ENCODE measurements around the gene TYSND1.
"Not testable (repeated sequence)": the region's sequence is repeated elsewhere in the genome, so short reads cannot be mapped to it uniquely, and the experiment has no call there.

TYSND1 gene

GRCh38 chr10:70146489-70147258 lies at the start of gene TYSND1:
TSS of gene TYSND1 (minus strand) at chr10:70146700. CDS start at chr10:70146586, 114 bp downstream.
- DNase-seq (ENCODE audit: low read depth in 2 of 2), result peak; percentile 91 to 93

GRCh38 chr10:70193391-70193844 lies 46.9 kb upstream of the TYSND1 start:
- no peak for DNase-seq (ENCODE audit: low read depth in 2 of 2)

DNA sequence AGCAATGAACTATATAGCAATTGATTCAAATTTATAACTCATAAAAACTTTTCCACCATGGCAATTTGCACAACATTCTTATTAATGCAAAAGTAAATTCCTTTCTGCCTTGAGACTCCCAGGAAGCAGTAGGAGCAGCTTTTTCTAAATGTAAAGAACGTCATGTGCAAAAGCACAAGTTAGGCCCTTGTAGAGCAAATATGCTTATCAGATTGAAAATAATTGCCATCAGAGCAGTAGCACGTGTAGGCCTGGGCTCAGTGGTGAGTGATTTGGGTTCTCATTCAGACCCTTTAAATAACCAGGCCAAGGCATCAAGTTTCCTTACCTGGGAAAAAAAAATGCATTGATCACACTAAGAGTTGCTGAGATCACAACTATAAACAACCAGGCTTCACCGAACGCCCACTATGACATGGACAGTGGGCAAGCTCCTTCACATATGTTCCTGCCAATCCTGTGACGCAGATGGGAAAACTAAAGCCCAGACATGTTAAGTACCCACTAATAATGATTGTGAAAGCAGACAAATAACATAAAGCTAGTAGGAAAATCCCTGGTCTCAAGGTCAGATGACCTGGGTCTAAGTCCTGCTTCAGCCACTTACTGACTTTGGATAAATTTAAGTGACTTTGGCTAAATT lies 45.9 kb upstream of the TYSND1 start:
- no peak for DNase-seq (ENCODE audit: low read depth in 2 of 2)

DNA sequence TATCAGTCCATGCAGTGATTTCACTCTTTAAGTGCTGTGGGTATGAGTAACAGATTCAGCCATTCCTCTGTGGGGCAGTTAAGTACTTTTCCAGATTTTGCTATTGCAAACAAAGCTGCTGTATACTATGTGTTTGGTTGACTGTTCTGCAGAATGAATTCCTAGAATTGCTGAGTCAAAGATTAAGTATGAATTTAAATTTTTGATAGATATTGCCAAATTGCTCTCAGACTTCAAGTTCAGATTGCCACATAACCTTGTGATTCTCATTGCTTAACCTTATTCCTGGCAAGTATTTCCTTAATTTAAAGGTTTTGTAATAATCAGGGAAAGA lies 45.4 kb upstream of the TYSND1 start:
- no peak for DNase-seq (ENCODE audit: low read depth in 2 of 2)

DNA sequence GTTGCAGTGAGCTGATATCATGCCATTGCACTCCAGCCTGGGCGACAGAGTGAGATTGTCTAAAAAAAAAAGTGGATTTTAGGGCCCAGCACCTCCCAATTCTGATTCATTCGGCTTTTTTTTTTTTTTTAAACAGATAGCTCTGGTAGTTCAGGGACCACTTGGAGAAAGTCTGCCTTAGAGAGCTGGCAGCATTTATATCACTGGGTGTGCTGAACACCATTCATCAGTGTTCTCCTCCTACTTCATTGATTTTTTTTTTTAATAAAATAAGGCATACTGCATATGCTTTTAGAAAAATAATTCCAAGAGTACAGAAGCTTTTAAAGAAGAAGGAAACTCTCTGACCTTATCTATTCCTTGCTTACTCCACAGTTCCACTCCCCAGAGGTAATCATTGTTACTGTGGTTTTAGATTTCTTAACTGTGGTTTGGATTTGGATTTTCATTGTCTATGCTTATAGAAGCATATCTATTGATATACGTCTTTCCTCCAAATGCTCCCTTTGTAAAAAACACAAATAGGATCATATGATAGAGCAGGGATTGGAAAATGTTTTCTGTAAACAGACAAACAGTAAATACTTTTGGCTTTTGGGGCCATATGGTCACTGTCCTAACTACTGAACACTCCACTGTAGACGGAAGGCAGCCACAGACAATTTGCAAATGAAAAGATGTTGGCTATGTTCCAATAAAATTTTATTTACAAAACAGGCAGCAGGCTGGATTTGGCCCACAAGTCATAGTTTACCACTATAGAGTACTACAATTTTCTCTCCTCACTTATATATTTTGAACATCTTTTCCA lies 44.9 kb upstream of the TYSND1 start:
- no peak for DNase-seq (ENCODE audit: low read depth in 2 of 2)

DNA sequence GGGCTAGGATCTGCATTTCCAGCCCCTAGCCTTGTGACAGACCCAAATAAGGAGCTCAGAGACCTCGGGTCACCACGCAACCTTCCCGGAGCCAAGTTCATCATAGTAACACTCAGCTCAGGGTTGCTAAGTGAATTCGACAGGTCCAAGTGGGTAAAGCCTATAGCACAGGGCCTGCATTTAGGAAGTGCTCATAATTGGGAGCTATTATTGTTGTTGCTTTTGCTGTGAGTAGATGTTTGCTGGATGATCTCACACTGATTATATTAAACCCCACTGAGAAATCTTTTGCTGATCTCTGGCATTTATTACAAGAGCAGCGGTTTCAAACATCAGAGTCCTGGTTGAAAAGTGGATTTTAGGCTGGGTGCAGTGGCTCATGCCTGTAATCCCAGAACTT lies 44.1 kb upstream of the TYSND1 start:
- DNase-seq (ENCODE audit: low read depth in 2 of 2), result no peak

- DNase-seq (ENCODE audit: low read depth in 2 of 2), result no peak
Measured at GRCh38 chr10:70190102-70190501, 43.6 kb upstream of the TYSND1 start.

- no peak for DNase-seq (ENCODE audit: low read depth in 2 of 2)
Measured at GRCh38 chr10:70188768-70189167, 42.3 kb upstream of the TYSND1 start.

DNA sequence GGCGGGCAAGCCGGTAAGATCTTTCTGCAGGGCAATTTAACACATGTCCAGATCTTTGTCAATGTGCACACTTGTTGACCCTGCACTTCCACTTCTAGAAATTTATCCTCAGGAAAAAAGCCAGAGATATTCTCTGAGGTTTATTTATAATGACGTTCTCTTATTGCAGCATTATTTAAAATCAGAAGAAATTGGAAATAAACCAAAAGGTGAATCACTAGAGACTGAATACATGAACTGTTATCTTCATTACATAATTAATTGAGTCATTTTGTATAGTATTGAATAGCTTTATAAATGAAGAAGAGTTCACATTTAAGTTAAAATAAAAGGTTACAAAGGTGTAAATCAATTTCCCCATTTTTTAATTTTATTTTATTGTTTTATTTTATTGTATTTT lies 40.1 kb upstream of the TYSND1 start:
- no peak for DNase-seq (ENCODE audit: low read depth in 2 of 2)

GRCh38 chr10:70186090-70186489 lies 39.6 kb upstream of the TYSND1 start:
- DNase-seq (ENCODE audit: low read depth in 2 of 2), result no peak

DNA sequence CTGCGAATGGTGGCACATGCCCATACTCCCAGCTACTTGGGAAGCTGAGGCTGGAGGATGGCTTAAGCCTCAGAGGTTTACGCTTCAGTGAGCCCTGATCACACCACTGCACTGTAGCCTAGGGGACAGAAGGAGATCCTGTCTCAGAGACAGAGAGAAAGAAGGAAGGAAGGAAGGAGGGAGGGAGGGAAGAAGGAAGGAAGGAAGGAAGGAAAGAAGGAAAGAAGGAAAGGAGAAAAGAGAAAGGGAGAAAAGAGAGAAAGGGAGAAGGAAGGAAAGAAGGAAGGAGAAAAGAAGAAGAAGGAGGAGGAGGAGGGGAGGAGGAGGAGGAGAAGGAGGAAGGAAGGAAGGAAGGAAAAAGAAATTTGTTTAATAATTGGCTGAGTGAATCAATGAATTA lies 36.8 kb upstream of the TYSND1 start:
- DNase-seq (ENCODE audit: low read depth in 2 of 2), result no peak

- not testable (repeated sequence) for DNase-seq (ENCODE audit: low read depth in 2 of 2)
Measured at GRCh38 chr10:70179209-70179608, 32.7 kb upstream of the TYSND1 start.

- no peak for DNase-seq (ENCODE audit: low read depth in 2 of 2)
Measured at GRCh38 chr10:70178139-70178725, 31.7 kb upstream of the TYSND1 start.

DNA sequence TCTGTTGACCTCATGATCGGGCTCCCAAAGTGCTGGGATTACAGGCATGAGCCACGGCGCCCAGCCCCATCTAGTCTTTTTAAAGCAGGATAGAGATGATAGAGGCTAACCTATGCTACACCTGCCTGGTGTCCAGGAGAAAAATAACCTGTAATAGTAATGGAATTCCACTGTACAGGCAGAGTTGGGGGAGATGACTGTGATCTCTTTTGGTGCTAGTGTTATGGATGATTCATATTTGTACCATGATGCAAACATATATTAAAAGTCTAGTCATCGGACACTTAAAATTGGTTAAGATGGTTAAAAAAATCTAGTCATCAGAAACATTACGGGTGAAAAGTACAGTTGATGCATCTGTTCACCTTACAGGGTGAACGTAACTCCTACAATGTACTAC lies 29.9 kb upstream of the TYSND1 start:
- DNase-seq (ENCODE audit: low read depth in 2 of 2), result no peak

DNA sequence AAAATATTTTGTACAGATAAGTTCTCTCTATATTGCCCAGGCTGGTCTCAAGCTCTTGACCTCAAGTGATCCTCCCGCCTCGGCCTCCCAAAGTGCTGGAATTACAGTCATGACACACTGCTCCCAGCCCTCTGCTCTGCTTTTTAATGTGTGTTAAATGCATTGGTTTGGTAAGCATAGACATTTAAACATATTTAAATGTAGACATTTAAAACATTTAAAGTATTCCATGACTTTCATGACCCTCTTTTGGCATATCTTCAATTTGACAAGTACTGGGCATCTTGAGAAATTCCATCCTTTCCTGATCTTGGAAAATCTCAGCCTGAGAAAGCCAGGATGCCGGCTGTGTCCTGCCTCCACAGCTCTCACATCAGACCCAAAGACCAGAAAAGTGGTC lies 29.0 kb upstream of the TYSND1 start:
- no peak for DNase-seq (ENCODE audit: low read depth in 2 of 2)

DNA sequence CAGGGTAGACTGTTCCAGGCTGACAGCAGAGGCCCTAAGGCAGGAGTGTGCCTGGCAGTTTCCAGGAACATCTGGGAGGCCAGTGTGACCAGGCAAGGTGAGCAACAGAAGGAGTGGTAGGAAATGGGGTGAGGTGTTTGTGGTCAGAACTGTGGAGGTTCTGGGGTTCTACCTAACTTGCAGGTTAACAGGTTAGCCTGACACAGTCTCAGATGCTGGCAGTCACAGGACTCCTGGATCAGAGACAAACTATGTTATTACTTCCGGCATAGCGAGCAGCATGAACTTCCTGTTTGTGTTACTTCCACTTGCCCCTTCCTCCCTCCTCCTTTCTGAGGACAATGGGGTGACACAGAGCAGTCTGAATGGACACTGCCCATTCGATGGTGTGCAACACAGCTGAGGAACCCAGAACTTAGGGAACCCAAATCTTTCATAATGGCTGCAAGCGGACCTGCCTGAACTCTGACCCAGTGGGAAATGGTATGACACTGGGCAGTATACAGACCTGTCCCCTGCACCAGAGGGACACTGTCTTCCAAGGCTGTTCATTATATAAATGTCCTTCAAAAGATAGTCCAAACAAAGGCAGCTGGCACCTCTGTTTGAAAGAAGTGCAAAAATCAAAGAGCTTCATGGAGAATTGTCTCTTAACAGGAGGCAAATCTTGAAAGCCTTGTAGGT lies 27.7 kb upstream of the TYSND1 start:
- no peak for DNase-seq (ENCODE audit: low read depth in 2 of 2)

DNA sequence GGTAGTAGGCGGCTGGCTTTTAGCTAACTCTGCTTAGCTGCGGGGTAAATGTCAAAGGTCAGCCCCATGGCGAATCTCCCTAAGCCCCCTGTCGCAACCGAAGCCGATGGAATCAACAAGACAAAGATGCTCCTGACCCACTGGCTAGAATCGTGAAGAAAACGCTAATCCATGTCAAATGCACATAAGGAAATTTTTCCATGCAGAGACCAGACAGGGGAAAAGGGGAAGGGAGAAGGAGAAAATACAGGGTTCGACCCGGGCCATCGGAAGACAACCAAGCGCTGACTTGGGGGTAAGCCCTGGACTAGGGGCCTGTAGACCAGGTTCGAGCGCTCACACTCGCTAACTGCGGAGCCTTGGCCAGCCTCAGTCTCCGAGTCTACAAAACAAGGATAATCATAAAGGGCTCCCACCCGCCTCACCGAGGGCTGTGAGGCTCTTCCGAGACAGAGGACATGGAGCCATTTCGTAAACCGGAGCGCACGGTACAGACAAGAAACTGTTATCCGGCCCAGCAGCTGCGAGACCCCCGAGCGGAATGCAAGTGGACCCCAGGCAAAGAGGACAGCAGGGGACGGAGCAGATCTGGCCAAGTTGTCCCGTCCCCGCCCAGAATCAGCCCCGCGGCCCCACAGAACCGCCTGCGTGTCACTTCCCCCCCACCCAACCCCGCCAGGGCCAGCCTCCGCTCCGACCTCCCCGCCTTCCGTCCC lies 23.3 kb upstream of the TYSND1 start:
- DNase-seq (ENCODE audit: low read depth in 2 of 2), result no peak

DNA sequence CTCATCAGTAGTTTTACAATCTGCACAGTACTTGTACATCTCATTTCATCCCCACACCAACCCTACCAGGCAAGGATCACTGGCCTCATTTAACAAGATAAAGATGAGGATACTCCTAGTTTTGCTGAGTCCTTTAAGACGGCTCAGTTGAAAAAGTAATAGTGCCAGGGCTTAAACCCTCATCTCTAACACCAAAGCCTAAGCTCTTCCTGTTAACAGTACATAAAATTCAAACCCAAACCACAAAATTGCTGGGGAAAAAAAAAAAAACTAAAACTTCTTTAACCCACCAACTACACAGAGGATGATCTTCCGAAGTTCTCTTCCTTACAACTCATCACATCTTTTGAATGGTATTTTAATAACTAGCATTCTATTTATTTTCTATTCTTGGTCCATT lies 22.5 kb upstream of the TYSND1 start:
- DNase-seq (ENCODE audit: low read depth in 2 of 2), result no peak

DNA sequence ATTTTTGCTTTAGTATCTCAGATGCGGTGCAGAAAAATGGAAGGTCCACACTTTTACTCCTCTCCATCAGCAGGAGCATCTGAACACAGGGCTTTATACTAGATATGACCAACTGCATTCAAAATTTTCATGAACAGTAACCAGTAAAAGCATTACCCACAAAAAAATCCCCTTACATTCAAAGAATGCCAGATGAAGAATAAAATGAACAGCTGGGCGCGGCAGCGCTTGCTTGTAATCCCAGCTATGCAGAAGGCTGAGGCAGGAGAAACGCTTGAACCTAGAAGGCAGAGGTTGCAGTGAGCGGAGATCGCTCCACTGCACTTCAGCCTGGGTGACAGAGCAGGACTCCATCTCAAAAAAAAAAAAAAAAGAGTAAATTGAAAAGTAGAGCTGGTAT lies 20.7 kb upstream of the TYSND1 start:
- no peak for DNase-seq (ENCODE audit: low read depth in 2 of 2)

DNA sequence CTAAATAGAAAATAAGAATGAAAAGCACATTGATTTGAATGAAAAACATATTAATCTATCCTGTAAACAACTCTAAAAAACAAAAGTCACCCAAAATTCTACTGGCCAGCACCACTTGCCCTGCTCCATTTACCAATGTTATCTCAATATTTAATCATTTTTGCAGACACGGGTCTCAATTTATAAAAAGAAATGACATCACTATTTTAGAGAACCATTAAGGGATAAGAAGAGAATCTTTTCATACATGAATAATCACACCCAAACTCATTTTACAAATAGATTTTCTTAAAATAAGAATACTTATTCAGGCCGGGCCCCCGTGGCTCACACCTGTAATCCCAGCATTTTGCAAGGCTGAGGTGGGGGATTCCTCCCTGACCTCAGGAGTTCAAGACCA lies 19.9 kb upstream of the TYSND1 start:
- DNase-seq (ENCODE audit: low read depth in 2 of 2), result no peak

DNA sequence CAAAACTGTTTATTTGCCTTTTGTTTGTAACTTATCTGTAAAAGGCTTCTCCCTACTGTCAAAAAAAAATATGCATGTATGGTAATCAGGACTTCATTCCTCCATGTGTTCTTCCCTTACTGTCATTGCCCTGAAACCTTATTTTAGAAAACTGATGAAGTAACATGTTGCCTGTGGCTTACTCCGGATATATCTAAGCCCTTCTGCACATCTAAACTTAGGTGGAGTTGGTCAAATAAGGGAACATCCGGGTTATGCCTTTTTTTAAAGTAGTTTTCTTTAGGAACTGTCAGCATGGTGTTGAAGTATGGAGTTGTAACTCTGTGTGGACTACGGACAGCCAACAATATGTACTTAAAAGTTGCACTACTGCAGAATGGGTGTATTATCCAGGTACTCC lies 17.7 kb upstream of the TYSND1 start:
- no peak for DNase-seq (ENCODE audit: low read depth in 2 of 2)

Data from stimulated activated CD4-positive, alpha-beta T cell treated with anti-CD3 and anti-CD28 coated beads, Interleukin-15, amount 100 ng/mL, for 48 hours (primary cell).